Activated T-cell treated with anti-CD3 and anti-CD28 coated beads for 24 hours (primary cell): ENCODE data around the gene CAMTA1.
"Not testable (repeated sequence)": the region's sequence is repeated elsewhere in the genome, so short reads cannot be mapped to it uniquely, and the experiment has no call there.

Source experiments
- DNase-seq: peaks from one replicate; pipeline ENCODE4 v3.0.0-alpha.2; 2020; ENCODE audit warnings: low read depth

CAMTA1 gene

DNA sequence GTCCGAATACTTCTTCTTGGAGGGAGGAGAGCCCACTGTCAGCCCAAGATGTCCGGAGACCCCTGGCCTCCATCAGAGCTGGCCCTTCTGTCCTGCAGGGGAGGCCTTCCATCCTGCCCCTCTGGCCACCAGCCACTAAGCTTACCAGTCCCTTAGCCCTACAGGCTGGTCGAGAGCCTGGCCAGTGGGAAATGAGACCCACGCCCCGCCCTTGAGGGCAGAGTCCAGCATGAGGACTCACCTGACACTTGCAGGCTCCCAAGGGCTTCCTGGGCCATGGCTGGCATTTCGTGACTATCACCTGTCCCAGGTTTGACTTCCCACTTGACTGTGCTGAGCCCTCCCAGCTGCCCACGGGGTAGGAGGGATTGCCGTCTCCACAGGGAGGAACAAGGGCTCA, 624.0 kb downstream of the CAMTA1 start:
- DNase-seq: no peak

DNA sequence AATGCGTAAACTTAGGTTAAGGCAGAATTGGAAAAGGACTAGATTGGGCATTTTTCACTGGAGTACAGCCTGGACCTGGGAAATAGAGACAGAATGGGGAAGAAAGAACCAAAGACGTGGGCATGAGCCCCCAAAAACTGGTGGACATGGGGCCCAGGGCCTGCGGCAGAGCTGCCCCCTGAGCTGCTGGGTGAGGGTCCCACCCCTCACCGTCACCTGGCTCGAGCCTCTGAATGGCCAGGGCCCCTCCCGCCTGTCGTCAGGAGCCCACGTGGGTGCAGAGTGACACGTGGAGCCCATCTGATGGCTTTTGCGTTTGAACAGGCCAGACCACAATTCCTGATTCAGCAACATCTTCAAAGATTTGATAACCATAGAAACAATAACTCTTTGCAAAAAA, 624.9 kb downstream of the CAMTA1 start:
- no peak for DNase-seq

DNA sequence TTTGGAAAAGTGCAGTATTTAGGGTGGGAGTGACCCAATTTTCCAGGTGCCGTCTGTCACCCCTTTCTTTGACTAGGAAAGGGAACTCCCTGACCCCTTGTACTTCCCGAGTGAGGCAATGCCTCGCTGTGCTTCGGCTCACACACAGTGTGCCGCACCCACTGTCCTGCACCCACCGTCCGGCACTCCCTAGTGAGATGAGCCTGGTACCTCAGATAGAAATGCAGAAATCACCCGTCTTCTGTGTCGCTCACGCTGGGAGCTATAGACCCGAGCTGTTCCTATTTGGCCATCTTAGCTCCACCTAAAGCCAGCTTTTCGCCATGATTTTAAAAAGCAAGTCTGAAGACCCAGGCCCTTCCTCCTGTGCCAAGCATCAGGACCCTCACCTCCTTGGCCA, 632.4 kb downstream of the CAMTA1 start:
- not testable (repeated sequence) for DNase-seq

DNA sequence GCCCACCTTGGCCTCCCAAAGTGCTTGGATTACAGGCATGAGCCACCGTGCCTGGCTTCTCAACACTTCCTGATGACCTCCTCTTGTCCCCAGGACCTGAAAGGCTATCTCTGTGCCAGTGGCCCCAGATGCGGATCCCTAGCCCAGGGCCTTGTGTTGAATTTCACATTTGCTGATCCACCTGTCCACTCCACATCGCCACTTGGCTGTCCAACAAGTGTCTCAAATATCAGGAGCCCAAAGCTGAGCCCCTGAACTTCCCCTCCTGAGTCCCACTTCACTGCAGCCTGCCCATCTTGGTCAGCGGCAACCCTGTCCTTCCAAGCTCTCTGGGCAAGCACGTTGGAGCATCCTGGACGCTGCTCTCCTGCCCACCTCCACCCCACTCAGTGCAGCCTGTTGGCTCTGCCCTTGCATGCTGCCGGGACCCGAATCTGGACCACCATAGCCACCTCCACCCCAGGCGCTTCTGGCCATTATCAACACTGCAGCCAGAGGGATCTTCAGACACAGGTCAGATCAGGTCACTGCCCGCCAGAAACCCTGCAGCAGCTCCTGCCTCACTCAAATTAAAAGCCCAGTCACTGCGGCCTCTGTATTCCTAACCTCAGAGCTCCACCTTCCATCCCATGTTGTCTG, 633.3 kb downstream of the CAMTA1 start:
- DNase-seq: no peak

DNA sequence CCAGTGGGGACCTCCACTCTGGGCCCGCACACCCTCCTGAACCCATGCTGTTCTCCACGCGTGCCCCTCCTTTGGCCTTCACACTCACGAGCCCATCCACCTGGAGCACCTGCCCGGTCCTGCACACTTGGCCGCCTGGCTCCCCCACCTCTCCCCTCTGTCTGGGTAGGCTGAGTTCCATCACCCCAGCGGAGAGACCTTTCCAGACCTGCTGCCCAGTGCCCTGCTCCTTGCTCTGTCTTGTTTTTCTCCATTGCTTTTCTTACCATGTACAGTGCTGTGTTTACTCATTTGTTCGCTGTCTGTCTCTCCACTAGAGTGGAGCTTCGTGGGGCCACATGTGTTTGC, 634.8 kb downstream of the CAMTA1 start:
- no peak for DNase-seq

DNA sequence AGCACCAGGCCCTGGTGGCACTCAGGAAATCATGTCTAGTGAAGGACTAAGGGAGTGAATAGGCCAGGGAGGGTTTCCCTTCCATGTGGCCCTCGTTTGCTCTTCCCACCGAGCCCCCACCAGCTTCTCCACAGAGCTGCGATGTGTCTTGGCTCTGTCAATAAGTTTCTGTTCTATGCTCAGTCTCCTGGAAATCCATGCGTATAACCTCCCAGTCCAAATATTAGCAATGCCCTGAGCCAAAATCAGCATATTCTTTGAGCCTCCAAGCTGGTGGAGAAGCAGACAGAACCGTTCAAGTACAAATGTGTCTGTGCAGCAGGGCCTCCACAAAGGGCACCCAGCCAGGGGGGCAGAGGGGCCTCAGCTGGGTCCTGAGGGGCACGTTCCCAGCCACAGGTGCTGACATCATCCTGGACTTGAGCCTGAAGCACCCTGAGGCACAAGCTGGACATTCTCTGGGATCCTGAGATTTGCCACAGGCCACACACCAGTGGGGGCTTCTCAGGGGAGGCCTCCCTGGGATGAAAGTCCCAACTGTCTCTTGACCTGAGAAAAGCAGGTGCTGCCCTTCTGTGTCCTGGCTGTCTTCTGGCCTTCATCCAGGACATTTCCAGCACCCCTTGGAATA, 635.3 kb downstream of the CAMTA1 start:
- DNase-seq: no peak

DNA sequence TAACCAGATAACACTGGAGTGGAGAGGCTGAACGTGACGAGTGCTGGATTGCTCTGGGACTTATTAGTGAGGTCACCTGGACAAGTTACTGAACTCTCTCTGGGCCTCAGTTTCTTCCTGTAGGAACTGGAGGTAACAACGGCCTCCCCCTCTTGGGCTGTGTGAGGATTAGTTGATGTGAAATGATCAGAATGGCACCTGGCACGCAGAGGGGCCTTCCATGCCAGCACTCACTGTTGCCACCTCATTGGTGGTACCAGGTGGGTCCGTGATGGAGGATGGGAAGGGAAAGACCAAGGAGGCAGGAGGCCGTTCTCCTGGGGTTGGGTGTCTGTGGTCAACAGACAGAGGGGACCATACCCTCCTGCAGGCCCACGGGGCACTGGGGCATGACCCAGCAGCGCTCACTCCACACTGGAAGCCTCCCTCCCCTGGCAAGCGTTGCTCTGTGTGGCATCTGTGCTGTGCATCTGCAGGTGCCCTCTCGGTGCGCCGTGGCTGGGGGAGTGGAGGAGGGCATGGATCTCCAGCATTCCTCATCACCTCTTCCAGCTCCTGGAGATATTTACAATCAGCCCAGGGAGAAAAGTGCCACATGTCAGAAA, 636.3 kb downstream of the CAMTA1 start:
- no peak for DNase-seq

DNA sequence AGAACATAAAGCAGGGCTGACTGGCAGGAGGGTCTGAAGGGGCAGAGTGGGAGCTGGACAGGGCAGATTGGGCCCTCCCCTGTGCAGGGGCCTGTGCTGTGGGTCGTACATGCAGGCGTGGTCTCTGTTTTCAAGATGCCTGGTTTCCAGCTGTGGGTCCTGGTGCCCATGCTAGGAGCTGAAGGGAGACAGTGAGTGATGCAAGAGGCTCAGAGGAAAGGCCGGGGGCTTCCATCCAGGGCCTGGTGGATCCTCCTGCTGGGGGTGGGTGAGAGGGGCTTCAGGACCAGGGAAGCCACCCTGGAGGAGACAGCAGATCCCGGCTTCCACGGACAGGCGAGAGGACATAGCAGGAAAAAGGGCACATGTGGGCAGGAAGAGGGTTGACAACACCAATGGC, 636.8 kb downstream of the CAMTA1 start:
- no peak for DNase-seq

DNA sequence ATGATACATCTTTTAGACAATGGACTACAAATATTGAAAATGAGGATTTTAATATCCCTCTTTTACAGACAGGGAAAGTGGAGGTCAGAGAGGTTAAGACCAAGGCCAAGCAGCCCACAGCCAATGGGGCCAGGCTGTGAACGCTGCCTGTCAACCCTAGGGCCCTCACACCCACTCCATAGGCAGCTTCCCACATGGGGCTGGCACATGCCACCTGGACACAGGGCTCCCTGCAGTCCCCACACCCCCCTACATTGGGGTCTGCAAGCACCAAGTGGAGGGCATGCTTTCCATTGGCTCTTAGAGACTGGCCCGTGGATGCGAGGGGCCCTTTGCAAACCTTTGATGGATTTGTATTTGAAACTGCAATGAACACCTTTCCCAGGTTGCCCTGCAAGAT, 637.3 kb downstream of the CAMTA1 start:
- no peak for DNase-seq

DNA sequence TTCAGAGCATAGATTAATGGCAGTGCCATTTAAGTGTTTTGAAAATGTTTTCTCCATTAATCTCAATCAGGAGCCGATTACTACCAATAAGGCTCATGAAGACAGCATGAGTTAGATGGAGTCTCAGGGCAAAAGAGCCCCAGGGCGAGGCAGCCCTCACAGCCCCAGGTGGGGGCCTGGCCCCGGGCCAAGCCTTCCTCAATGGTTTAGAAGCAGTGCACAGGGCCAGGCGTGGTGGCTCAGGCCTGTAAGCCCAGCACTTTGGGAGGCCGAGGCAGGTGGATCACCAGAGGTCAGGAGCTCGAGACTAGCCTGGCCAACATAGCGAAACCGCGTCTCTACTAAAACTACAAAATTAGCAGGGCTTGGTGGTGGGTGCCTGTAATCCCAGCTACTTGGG, 637.7 kb downstream of the CAMTA1 start:
- DNase-seq: no peak

DNA sequence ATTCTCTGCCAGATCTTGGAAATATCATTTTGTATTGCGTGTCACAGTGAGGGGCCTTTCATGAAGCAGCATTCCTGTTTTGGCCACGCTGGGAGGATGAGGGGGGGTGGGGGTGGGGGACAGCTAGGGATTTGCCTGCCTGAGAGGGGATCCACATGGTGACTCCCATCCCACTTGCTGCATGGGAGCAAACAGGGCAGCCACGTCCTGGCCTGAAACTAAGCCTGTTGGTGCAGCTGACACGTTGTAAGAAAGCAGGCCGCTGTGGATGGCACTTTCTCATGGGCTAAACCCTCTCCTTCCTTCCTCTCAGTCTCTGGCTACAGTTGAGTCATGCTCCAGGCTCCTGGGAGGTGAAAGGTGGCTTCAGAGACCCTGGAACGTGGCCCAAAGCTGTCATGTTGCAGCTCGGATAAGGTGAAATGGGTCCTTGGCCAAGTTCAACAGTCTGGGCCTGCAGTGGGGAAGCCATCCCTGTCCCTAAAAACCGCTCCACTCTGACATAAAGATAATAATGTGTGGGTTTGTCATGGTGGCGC, 639.2 kb downstream of the CAMTA1 start:
- DNase-seq: no peak

DNA sequence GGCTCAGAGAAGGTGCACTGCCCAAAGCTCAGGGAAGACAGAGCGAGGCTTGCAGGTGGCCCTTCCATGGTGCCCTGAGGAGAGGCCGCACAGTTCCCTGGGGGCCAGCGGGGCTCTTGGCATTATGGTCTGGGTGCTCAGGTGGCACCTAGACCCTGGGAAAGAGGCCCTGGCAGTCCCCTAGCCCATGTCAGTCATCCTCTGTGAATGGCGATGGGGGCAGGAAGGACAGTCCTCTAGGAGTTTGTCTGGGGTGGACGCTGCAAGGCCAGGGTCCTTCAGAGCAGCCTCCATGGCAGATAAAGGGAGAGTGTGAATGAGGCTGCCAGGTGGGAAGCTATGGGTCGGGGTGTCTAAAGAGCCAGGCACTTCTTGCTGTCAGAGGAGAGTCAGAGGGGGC, 640.0 kb downstream of the CAMTA1 start:
- no peak for DNase-seq

DNA sequence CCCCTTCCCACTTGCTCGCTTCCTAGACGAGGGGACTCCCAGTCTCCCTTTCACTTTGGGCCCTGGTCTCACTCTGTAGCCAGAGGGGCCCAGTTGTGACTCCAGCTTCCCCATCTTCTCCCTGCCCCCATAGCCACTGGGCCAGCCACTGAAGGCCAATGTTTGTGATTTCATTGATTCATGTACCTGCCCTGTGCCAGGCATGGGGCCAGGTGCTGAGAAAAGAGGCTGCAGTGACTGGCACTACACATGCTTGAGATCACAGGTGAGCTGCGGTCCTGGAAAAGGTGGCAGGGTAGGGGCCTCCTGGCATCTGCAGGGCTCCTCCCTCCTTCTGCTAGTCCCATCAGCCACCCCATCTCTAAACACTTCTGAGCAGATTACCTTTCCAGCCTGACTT, 640.5 kb downstream of the CAMTA1 start:
- DNase-seq: no peak

DNA sequence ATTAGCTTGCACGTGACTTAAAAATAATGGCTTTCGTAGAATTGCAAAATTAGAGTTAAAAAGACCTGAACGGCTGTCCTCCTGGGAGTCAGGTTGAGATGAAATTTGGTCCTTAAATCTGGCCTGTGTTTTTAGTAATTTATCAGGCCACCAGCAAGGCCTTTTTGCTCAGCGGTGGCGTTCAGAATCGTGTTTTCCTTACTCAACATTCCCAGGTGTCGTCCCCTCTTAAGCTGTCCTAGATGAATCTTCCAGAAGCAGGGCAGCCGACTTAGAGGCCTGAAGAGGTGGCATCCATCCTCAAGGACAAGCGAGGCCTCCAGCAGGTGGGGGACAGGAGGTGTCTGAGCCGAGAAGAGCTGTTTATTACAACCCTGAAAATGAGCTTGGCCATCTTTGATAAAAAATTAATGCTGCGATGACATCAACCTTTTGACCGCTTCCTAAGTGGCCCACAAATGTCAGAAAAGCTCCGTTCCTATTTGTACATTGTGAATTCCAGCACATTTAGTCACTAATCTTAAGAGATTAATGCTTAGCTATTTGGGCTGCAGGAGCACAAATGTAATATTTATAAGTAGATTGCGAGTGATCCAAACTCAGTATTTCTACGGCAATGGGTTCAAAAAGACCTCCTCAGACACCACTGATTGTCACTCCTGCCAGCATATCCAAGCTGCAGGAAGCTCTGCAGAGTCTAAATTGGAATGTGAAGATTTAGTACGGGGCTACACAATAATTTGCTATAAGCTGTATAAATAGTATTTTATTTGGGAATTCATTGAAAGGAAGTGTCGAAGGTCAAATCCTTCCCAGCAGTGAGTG, 641.7 kb downstream of the CAMTA1 start:
- no peak for DNase-seq

DNA sequence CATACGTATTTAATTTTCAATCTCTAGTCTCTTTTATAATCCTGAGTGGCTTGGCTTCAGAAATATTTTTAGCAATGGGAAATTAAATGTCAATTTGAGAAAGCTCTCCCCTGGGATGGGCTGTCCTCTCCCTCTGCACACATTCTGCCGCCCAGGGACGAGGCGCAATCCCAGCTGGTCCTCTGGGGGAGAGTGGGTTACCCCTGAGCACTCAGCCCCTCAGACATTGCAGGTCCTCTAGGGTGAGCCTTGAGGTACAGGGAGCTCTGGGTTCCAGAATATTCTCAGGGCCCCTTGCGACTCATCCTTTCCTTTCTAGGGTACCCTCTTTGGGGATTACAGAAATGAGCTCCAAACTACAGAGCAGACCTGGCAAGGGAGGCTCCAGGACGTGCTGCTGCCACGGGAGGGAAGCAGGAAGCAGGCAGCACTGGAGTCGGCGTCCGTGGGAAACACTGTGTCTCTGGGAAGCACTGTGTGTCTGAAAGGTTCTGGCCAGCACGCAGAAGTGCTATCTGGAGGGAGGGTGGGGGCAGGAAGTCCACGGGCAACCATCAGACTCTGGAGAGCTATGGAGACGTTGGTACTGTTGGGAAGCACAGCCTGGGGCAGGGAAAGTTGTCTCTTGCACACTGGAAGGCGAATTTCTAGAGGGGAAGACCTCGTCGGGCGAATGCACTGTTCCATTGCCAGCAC, 642.5 kb downstream of the CAMTA1 start:
- DNase-seq: no peak

DNA sequence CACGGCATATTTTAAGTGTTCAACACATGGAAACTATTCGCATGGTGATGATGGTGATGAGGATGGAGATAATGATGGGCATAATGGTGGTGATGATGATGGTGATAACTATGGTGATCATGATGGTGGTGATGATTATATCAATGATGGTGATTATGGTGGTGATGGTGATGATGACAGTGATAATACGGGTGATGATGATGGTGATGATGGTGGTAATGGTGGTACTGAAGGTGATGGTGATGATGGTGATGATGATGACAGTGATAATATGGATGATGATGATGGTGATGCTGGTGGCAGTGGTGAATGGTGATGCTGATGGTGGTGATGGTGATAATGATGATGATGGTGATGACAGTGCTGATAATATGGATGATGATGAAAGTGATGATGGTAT, 644.0 kb downstream of the CAMTA1 start:
- no peak for DNase-seq

DNA sequence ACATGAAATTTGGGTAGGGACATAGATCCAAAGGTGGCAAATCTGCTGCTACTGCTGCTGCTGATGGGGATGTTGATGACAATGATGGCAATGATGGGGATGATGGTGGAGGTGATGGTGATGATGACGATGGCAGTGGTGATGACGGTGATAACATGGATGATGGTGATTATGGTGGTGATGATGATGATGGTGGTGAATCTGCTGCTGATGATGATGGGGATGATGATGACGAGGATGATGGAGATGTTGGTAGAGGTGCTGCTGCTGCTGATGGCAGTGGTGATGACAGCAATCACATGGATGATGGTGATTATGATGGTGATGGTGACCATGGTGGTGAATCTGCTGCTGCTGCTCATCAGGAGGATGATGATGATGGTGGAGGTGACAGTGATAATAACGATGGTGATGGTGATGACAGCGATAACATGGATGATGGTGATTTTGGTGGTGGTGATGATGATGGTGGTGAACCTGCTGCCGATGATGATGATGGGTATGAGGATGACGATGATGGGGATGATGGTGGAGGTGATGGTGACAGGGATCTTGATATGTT, 644.9 kb downstream of the CAMTA1 start:
- no peak for DNase-seq

DNA sequence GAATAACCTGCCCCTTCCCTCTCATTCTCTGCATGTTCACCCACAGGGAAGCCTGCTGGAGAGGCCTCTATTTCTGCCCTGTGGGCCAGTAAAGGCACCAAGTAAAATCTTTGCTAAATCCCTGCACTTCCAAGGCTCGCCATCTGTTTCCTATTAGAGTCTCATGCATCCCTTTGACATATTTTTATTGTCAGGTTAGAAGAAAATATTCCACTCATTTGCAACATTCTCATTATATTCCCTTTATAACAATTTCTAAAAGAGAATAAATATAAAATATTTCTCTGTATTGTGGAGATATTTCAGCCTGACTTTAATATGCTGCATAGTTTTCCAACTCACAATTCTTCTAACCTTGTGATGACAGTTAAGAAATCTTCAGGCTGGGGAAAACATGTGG, 645.4 kb downstream of the CAMTA1 start:
- DNase-seq: no peak

DNA sequence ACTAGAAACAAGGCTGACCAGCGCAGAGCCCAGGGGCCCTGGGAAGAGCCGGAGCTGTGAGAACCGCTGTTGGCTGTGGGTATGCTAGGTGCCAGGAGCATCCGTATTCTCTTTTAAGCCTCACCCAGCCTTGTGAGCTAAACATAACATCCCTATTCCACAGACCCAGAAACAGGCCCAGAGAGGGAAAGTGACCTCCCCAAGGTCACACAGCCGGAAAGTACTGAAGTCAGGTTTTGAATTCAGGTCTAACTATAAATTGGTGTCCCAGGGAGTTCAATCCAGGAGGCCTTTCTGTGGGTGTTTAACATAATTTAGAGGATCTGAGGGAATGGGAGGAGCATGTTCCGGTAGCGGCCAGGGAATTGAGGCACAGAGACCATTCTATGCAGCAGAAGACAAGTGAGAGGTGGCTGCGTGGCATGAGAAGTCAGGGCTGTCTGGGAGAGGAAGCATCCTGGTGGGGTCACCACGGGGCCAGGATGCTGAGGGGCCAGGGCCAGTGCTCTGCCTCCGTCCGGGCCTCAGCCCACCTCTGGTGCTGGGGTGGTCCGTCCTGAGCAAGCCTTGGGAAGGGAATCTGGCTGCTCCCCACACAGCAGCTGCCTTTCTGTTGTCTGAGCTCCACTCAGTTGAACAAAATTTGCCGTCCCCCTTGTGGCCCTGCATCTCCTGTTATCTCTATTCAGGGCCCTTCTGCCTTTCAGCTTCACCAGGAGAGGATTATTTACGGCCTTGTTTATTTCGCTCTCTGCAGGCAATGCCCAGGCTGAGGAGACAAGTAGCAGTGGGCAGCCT, 647.0 kb downstream of the CAMTA1 start:
- DNase-seq: no peak

DNA sequence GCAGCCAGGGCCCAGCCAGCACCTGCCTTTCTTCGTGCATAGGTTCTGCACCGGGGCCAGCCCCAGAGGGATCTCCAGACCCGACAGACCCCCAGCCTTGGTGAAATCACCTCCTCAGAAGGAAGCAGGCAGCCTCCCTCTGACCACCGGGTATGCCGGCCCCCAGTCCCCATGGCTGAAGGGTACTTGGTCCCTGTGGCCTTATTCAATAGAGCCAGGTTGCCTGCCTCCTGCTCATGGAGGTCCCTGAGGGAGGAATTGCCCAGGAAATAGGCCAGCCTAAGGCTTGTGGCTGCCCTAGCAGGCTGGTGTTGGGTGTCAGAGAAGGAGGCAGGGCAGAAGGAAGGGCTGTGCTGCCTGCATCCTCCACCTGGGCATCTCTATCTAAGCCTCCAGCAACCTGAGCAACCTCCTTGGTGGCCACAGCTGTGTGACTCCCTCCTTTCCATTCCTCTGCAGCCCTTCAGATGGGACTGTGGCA, 647.7 kb downstream of the CAMTA1 start:
- no peak for DNase-seq

DNA sequence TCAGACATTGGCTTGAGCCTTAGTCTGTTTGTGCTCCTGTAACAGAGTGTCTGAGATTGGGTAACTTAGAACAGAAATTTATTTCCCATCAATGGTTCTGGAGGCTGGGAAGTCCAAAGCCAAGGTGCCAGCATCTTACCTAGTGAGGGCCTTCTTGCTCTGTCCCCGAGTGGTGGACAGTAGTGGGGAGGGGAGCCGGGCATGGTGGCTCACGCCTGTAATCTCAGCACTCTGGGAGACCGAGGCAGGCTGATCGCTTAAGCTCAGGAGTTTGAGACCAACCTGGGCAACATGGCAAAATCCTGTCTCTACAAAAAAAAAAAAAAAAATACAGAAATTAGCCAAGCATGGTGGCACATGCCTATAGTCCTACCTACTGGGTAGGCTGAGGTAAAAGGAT, 649.3 kb downstream of the CAMTA1 start:
- DNase-seq: no peak
